KMS-11 (cell line): ENCODE data around the gene VPS50.

Experiments used
- H2AFZ ChIP-seq: fragments of 200-600 bp; sonication (generic); 2 replicates; pipeline ENCODE4 v1.6.1; 2016; ENCODE audit warnings: antibody characterized with exemption, mixed run types, low read depth
- H3K27ac ChIP-seq: fragments of 200-600 bp; sonication (generic); 2 replicates; pipeline ENCODE4 v1.6.1; 2016; ENCODE audit warnings: mild to moderate bottlenecking, mixed run types
- H3K27me3 ChIP-seq: fragments of 200-600 bp; sonication (generic); 2 replicates; pipeline ENCODE4 v1.6.1; 2017; ENCODE audit warnings: mild to moderate bottlenecking, low read depth, mixed run types, moderate library complexity; ENCODE audit not compliant: insufficient read depth
- H3K36me3 ChIP-seq: fragments of 200-600 bp; sonication (generic); 2 replicates; pipeline ENCODE4 v1.6.1; 2017; ENCODE audit warnings: mild to moderate bottlenecking, mixed run types; ENCODE audit not compliant: insufficient read depth
- H3K4me1 ChIP-seq: fragments of 200-600 bp; sonication (generic); 2 replicates; pipeline ENCODE4 v1.6.1; 2016; ENCODE audit warnings: mild to moderate bottlenecking, low read depth, mixed run types; ENCODE audit not compliant: poor library complexity, severe bottlenecking
- H3K4me2 ChIP-seq: fragments of 200-600 bp; sonication (generic); 2 replicates; pipeline ENCODE4 v1.7.0; 2016; ENCODE audit warnings: mild to moderate bottlenecking, mixed run types
- H3K4me3 ChIP-seq: fragments of 200-600 bp; sonication (generic); IDR thresholded peaks from 2 replicates; pipeline ENCODE4 v1.6.1; 2017; ENCODE audit warnings: low read depth, low read length, mixed read lengths; ENCODE audit not compliant: insufficient read depth
- H3K79me2 ChIP-seq: fragments of 200-600 bp; sonication (generic); 2 replicates; pipeline ENCODE4 v1.6.1; 2016; ENCODE audit warnings: low read depth, mixed run types; ENCODE audit not compliant: insufficient read depth
- H3K9ac ChIP-seq: fragments of 200-600 bp; sonication (generic); 2 replicates; pipeline ENCODE4 v1.6.1; 2016; ENCODE audit warnings: mild to moderate bottlenecking, mixed run types
- H4K20me1 ChIP-seq: fragments of 200-600 bp; sonication (generic); 2 replicates; pipeline ENCODE4 v1.6.1; 2016; ENCODE audit warnings: mild to moderate bottlenecking, mixed run types; ENCODE audit not compliant: insufficient read depth
- CTCF ChIP-seq: fragments of 200-600 bp; sonication (generic); conservative IDR thresholded peaks from 2 replicates; pipeline ENCODE4 v1.6.1; 2017; ENCODE audit warnings: low read depth, mild to moderate bottlenecking, antibody characterized with exemption, low read length, moderate library complexity, mixed read lengths

The VPS50 gene

DNA sequence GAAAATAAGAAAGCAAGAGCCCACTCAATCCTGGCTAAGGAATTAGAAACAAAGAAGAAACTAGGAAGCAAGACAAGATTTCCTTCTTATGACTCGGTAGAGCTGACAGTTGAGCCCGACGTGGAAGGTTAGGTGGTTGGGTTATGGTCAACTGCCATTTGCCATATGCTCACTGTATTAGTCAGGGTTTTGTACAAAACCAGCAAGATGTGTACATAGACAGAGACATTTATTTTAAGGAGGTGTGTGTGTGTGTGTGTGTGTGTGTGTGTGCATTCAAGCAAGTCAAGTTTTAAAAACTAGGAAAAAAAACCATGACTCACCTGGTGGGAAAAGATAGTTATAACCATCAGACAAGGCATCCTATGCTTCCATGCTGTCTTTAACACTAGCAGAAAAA, 158.5 kb downstream of the VPS50 start:
- no peak for TF ChIP-seq CTCF
- no peaks in the 10 kb centered on the region for H3K4me1 ChIP-seq
- no peaks in the 10 kb centered on the region for H3K79me2 ChIP-seq
- H3K9ac ChIP-seq, result no peak overlapping the region
- no peaks in the 10 kb centered on the region for H3K27me3 ChIP-seq
- no peak overlapping the region for H3K4me2 ChIP-seq
- H3K36me3 ChIP-seq, result no peaks in the 10 kb centered on the region
- H2AFZ ChIP-seq, result no peak overlapping the region
- H3K27ac ChIP-seq, result no peak overlapping the region
- H3K4me3 ChIP-seq, result no peak overlapping the region
- no peaks in the 10 kb centered on the region for H4K20me1 ChIP-seq

- Histone ChIP-seq H3K27ac (no peak overlapping the region), H2AFZ (no peak overlapping the region), H4K20me1 (no peaks in the 10 kb centered on the region), H3K4me2 (no peak overlapping the region), H3K79me2 (no peaks in the 10 kb centered on the region), H3K9ac (no peak overlapping the region), H3K36me3 (no peaks in the 10 kb centered on the region), H3K4me1 (no peaks in the 10 kb centered on the region), H3K4me3 (no peak overlapping the region), H3K27me3 (no peaks in the 10 kb centered on the region)
- TF ChIP-seq CTCF, result no peak
These were observed 160.8 kb downstream of the VPS50 start for GRCh38 chr7:93392984-93393383.

DNA sequence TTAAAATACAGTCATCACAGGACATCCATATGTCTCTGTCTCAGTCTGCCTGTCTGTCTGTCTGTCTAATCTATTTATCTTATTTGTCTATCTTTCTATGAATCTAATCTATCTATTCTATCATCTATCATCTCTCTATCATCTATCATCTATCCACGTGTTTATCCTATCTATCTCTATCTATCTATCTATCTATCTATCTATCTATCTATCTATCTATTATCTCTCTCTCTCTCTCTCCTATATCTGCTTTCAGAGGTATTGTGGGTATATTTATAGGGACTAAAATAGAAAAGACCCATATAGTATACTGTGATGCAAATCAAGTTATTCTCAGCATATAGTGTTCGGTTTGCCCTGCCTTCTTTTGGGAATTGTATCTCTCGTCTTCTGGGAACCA, 167.5 kb downstream of the VPS50 start:
- Histone ChIP-seq H4K20me1 (no peaks in the 10 kb centered on the region), H3K79me2 (no peaks in the 10 kb centered on the region), H3K4me3 (no peak overlapping the region), H3K36me3 (no peaks in the 10 kb centered on the region), H3K4me2 (no peak overlapping the region), H3K27me3 (no peaks in the 10 kb centered on the region), H2AFZ (no peak overlapping the region), H3K9ac (no peak overlapping the region), H3K27ac (no peak overlapping the region), H3K4me1 (no peaks in the 10 kb centered on the region)
- no peak for TF ChIP-seq CTCF

GRCh38 chr7:93402944-93403343, 170.8 kb downstream of the VPS50 start:
- Histone ChIP-seq H3K27me3 (no peaks in the 10 kb centered on the region), H2AFZ (no peak overlapping the region), H3K79me2 (no peaks in the 10 kb centered on the region), H3K9ac (no peak overlapping the region), H4K20me1 (no peaks in the 10 kb centered on the region), H3K4me2 (no peak overlapping the region), H3K4me1 (no peaks in the 10 kb centered on the region), H3K4me3 (no peak overlapping the region), H3K36me3 (no peaks in the 10 kb centered on the region), H3K27ac (no peak overlapping the region)
- no peak for TF ChIP-seq CTCF

DNA sequence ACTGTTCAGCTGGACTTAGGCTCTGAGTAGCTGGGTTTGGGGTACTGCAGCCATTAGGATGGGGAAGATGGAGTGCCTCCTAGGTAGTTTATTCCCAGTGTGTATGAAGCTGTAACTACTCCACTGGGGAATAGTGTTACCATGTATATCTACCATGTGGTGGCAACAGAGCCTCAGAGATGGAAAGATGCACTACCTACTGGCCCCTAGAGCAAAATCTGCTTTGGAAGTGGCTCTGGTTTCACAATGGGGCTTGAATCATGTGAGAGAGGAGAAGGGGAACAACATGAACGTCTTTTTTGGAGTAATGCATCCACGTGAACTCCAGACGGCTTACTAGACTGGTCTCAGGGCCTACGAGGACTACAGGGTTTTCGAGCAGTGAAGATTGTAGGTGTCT, 175.1 kb downstream of the VPS50 start:
- H3K79me2 ChIP-seq, result no peaks in the 10 kb centered on the region
- H4K20me1 ChIP-seq, result no peaks in the 10 kb centered on the region
- no peak overlapping the region for H3K27ac ChIP-seq
- no peak overlapping the region for H3K4me3 ChIP-seq
- H2AFZ ChIP-seq, result no peak overlapping the region
- H3K4me2 ChIP-seq, result no peak overlapping the region
- no peaks in the 10 kb centered on the region for H3K36me3 ChIP-seq
- H3K9ac ChIP-seq, result no peak overlapping the region
- no peak for TF ChIP-seq CTCF
- H3K27me3 ChIP-seq, result no peaks in the 10 kb centered on the region
- no peaks in the 10 kb centered on the region for H3K4me1 ChIP-seq
